RWPE1 (cell line): ENCODE data around the gene PLSCR1.
"Not testable (repeated sequence)": the region's sequence is repeated elsewhere in the genome, so short reads cannot be mapped to it uniquely, and the experiment has no call there.

Experiments
- CTCF ChIA-PET: fragments of 350-600 bp; sonication (Branson Sonifier 250); formaldehyde crosslinking; extraction: SDS; loops from one replicate; lab custom pipeline; 2021; lab: Yijun Ruan, JAX
- POLR2A ChIA-PET: fragments of 400-600 bp; formaldehyde crosslinking; extraction: SDS; loops from one replicate; lab custom pipeline; 2020; ENCODE audit warnings: antibody characterized with exemption; ENCODE audit not compliant: low non-redundant PET; lab: Yijun Ruan, JAX
- DNase-seq: peaks from one replicate; pipeline ENCODE4 v3.0.0; 2012; ENCODE audit warnings: low spot score
- H3K27ac ChIP-seq: fragments of 450-650 bp; 2 replicates; pipeline ENCODE4 v1.5.1; 2017
- TF ChIP-seq, protein P1 (sequence below): fragments of 450-650 bp; conservative IDR thresholded peaks from 2 replicates; pipeline ENCODE4 v1.5.1; 2017; ENCODE audit warnings: low read depth, mild to moderate bottlenecking

Gene PLSCR1

GRCh38 chr3:146502887-146503460, 41.4 kb downstream of the PLSCR1 start:
- TF ChIP-seq, protein P1, sequence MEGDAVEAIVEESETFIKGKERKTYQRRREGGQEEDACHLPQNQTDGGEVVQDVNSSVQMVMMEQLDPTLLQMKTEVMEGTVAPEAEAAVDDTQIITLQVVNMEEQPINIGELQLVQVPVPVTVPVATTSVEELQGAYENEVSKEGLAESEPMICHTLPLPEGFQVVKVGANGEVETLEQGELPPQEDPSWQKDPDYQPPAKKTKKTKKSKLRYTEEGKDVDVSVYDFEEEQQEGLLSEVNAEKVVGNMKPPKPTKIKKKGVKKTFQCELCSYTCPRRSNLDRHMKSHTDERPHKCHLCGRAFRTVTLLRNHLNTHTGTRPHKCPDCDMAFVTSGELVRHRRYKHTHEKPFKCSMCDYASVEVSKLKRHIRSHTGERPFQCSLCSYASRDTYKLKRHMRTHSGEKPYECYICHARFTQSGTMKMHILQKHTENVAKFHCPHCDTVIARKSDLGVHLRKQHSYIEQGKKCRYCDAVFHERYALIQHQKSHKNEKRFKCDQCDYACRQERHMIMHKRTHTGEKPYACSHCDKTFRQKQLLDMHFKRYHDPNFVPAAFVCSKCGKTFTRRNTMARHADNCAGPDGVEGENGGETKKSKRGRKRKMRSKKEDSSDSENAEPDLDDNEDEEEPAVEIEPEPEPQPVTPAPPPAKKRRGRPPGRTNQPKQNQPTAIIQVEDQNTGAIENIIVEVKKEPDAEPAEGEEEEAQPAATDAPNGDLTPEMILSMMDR = no peak
- ChIA-PET POLR2A (no interaction called here), CTCF (interaction anchor here (0.6 kb wide), 1 partner anchor 12 kb away, joined by 3 read pairs; no protein-coding TSS in a partner anchor)
- H3K27ac ChIP-seq = no peak overlapping the region
- no peak for DNase-seq

DNA sequence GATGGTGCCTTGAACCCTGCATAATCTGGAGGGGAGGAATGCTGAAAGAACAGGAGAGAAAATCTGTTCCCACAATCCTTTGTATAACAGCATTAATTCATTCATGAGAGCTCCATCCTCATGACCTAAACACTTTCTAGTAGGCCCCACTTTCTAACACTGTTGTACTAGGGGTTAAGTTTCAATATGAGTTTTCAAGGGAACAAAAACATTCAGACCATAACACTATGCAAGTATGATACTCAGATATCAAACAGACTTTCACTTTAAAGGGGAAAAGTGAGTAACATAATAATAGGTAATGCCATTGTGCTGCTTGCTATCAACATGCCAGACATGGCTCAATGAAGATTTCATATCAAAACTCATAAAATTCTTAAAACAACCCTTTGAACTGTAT, 42.7 kb downstream of the PLSCR1 start:
- ChIA-PET POLR2A (no interaction called here), CTCF (no interaction called here)
- no peak for DNase-seq
- H3K27ac ChIP-seq = no peak overlapping the region
- TF ChIP-seq, protein P1 = no peak

GRCh38 chr3:146499701-146500100, 44.7 kb downstream of the PLSCR1 start:
- ChIA-PET POLR2A (no interaction called here), CTCF (no interaction called here)

GRCh38 chr3:146498002-146498736, 46.2 kb downstream of the PLSCR1 start:
- TF ChIP-seq, protein P1 = no peak
- DNase-seq = no peak
- no peak overlapping the region for H3K27ac ChIP-seq
- ChIA-PET CTCF (no interaction called here), POLR2A (no interaction called here)

More at GRCh38 chr3:146499701-146500100, 44.7 kb downstream of the PLSCR1 start:
- TF ChIP-seq, protein P1 = no peak
- DNase-seq = no peak
- H3K27ac ChIP-seq = no peak overlapping the region

- POLR2A ChIA-PET, CTCF ChIA-PET, DNase-seq, H3K27ac ChIP-seq: not testable (repeated sequence)
These were observed 47.1 kb downstream of the PLSCR1 start for GRCh38 chr3:146497145-146497843.

GRCh38 chr3:146496726-146497125, 47.7 kb downstream of the PLSCR1 start:
- ChIA-PET CTCF (no interaction called here), POLR2A (no interaction called here)
- DNase-seq = no peak
- H3K27ac ChIP-seq = no peak overlapping the region
- TF ChIP-seq, protein P1 = no peak
